GM12873 (cell line): ENCODE data around the gene TIMM50.

Experiments used
- CTCF ChIP-seq: IDR thresholded peaks from 2 replicates; pipeline ENCODE4 v1.5.1; 2012; ENCODE audit warnings: low read depth, mild to moderate bottlenecking, moderate library complexity, low read length, control low read depth; ENCODE audit not compliant: insufficient read depth; ENCODE audit errors: missing control alignments

TIMM50 gene

DNA sequence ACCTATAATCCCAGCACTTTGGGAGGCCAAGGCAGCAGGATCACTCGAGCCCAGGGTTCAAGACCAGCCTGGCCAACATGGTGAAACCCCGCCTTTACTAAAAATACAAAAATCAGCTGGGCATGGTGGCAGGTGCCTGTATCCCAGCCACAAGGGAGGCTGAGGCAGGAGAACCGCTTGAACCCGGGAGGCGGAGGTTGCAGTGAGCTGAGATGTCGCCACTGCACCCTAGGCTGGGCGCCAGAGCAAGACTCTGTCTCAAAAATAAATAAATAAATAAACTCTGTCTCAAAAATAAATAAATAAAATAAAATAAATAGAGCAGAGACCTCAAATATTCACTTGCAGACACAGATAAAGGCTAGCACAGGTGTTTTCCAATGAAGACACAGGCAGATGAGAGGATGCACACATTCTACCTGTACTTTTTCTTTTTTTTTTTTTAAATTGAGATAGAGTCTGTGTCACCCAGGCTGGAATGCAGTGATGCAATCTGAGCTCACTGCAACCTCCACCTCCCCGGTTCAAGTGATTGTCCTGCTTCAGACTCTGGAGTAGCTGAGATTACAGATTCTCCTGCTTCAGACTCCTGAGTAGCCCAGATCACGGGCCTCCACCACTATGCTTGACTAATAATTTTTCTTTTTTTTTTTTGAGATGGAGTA is 42.2 kb upstream of the TIMM50 start:
- no peak for TF ChIP-seq CTCF

DNA sequence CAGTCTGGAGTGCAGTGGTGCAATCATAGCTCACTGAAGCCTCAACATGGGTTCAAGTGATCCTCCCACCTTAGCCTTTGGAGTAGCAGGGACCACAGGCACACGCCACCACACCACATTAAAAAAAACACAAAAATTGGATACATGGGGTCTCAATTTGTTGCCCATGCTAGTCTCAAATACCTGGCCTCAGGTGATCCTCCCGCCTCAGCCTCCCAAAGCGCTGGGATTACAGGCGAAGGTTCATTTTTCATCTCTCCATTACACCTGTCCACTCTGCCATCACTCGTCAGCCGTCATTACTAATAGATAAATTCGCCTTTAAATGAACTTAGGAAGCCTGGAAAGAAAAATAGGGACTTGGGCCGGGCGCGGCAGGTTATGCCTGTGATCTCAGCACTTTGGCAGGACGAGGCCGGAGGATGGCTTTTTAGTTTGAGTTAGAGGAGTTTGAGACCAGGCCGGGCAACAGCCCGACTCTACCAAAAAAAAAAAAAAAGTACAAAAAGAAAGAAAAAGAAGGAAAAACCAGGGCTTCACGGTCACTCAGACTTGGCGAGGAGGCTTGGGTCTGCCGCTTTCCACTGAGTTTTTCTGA is 35.9 kb upstream of the TIMM50 start:
- TF ChIP-seq CTCF: no peak

GRCh38 chr19:39445196-39446111 is 35.2 kb upstream of the TIMM50 start, which contains the start of gene SUPT5H:
SUPT5H (plus strand) TSS chr19:39445582; CDS start chr19:39445891, 309 bp downstream.
- TF ChIP-seq CTCF: no peak

DNA sequence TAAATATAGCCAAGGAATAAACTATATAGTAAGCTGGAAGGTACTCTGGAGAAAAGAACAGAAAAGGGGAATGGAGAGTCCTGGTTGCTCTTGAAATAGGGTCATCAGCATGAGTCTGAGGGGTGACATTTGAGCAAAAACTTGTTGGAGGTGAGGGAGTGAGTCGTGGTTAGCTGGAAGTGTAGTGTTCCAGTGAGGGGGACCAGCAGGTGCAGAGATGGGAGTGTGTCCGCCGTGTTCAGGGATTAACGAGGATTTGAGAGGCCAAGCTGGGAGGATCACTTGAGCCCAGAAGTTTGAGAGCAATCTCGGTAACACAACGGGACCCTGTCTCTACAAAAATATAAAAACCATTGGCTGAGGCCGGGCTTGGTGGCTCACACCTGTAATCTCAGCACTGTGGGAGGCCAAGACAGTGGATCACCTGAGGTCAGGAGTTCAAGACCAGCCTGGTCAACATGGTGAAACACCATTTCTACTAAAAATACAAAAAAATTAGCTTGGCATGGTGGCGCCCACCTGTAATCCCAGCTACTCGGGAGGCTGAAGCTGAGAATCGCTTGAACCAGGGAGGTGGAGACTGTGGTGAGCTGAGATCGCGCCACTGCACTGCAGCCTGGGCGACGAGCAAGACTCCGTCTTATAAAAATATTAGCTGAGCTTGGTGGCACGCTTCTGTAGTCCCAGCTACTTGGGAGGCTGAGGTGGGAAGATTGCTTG is 34.1 kb upstream of the TIMM50 start:
- TF ChIP-seq CTCF: no peak

GRCh38 chr19:39448271-39448670 is 32.4 kb upstream of the TIMM50 start:
- TF ChIP-seq CTCF: no peak

DNA sequence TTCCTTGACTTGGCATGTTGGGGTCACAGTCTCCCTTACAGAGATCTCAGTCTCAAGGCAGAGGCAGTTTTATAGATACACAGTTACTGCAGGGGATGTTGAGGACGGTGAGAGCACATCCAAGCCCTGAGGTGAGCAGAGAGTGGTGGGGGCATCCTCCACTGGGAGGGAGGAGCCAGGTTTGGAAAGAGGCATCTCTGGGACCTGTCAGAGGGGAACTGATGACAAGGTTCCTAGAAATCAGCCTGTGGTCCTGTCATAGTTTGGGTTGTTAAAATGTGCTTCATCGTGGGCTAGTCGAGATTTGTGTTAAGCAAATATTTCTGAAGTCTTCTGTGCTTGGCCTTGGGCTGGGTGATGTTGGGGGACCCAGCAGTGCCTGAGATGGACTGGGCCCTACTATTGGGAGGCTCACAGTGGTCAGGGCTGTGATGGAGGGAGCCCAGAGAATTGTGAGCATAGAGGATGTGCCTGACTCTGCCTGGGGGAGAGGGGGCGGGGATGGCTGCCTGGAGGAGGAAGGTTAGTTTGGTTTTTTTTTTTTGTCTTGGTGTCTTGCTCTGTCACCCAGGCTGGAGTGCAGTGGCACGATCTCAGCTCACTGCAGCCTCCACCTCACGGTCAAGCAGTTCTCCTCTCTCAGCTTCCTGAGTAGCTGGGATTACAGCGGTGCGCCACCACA is 31.4 kb upstream of the TIMM50 start:
- TF ChIP-seq CTCF: no peak
